ENCODE data around the gene ADAM10.

The ADAM10 gene

DNA sequence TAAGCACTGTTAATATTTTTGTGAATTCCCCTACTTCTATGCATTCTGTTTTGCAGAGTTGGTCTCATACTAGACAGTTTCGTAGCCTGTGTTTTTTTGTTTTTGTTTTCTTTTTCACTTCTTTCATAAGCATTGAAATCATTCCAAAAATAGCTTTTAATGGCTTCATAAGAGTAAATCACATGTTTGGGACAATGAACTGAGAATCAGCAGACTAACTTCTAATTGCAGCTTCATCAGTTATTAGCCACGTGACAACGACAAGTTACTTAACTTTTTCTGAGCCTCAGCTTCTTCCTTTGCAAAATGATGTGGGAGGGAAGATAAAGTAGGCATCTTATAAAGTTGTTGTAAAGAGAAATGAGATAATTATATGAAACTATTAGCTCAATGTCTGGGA is 193.0 kb downstream of the ADAM10 start:
- no peaks in the 10 kb centered on the region for H3K9me2 ChIP-seq (replicated peaks; ENCODE audit: low read depth, low read length)
- peak overlapping the region; percentile 87 for H3K9ac ChIP-seq (ENCODE audit: low read depth, low read length, poor library complexity, severe bottlenecking)
- H3K36me3 ChIP-seq (ENCODE audit: insufficient read depth, low read length): no peaks in the 10 kb centered on the region
- H3K4me2 ChIP-seq (ENCODE audit: low read depth, low read length, poor library complexity, severe bottlenecking): no peak overlapping the region
- no peaks in the 10 kb centered on the region for H3K9me3 ChIP-seq (ENCODE audit: insufficient read depth, low read depth, low read length)
- peaks cover 19% of the 10 kb centered on the region for H3F3A ChIP-seq (ENCODE audit: low read depth)
- H3K27me3 ChIP-seq (ENCODE audit: insufficient read depth, low read length, poor library complexity, severe bottlenecking): no peaks in the 10 kb centered on the region
- no peak for TF ChIP-seq EZH2phosphoT487 (IDR thresholded peaks at IDR 0.05; ENCODE audit: borderline replicate concordance)
- TF ChIP-seq, protein P1, sequence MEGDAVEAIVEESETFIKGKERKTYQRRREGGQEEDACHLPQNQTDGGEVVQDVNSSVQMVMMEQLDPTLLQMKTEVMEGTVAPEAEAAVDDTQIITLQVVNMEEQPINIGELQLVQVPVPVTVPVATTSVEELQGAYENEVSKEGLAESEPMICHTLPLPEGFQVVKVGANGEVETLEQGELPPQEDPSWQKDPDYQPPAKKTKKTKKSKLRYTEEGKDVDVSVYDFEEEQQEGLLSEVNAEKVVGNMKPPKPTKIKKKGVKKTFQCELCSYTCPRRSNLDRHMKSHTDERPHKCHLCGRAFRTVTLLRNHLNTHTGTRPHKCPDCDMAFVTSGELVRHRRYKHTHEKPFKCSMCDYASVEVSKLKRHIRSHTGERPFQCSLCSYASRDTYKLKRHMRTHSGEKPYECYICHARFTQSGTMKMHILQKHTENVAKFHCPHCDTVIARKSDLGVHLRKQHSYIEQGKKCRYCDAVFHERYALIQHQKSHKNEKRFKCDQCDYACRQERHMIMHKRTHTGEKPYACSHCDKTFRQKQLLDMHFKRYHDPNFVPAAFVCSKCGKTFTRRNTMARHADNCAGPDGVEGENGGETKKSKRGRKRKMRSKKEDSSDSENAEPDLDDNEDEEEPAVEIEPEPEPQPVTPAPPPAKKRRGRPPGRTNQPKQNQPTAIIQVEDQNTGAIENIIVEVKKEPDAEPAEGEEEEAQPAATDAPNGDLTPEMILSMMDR (conservative IDR thresholded peaks at IDR 0.05; ENCODE audit: low read length): no peak
- H3K4me1 ChIP-seq (ENCODE audit: insufficient read depth, low read length, poor library complexity, severe bottlenecking): peaks cover 54% of the 10 kb centered on the region
- H3K79me2 ChIP-seq (ENCODE audit: insufficient read depth, low read length): no peaks in the 10 kb centered on the region
- peak overlapping the region; percentile 24; the same call in 1 of the 2 replicates for H2AFZ ChIP-seq (ENCODE audit: low read length)
- H3K4me3 ChIP-seq (ENCODE audit: low read length, poor library complexity, severe bottlenecking): no peak overlapping the region
- H4K20me1 ChIP-seq (ENCODE audit: insufficient read depth, low read length, poor library complexity, severe bottlenecking): no peaks in the 10 kb centered on the region

DNA sequence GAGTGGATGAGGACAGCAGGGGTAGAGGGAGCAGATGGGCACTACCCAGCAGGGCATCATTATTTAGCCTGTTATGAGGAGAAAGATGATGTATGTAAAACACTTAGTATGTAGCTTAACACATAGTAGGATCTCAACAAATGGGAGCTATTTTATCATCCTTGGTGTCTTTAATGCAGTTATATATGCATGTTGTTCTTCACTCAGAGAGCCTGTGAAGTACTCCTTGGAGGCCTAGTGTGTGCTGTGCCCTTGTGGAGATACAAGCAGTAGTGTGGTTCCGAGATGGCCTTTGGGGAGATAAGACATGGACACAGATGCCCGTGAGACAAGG is 193.5 kb downstream of the ADAM10 start:
- Histone ChIP-seq H3F3A (ENCODE audit: low read depth) (peaks cover 24% of the 10 kb centered on the region), H2AFZ (ENCODE audit: low read length) (peak overlapping the region; percentile 25), H3K9me2 (replicated peaks; ENCODE audit: low read depth, low read length) (no peaks in the 10 kb centered on the region), H3K79me2 (ENCODE audit: insufficient read depth, low read length) (no peaks in the 10 kb centered on the region), H3K9ac (ENCODE audit: low read depth, low read length, poor library complexity, severe bottlenecking) (peak overlapping the region; percentile 87), H3K4me1 (ENCODE audit: insufficient read depth, low read length, poor library complexity, severe bottlenecking) (peaks cover 59% of the 10 kb centered on the region), H3K4me2 (ENCODE audit: low read depth, low read length, poor library complexity, severe bottlenecking) (no peak overlapping the region), H3K4me3 (ENCODE audit: low read length, poor library complexity, severe bottlenecking) (no peak overlapping the region), H3K36me3 (ENCODE audit: insufficient read depth, low read length) (no peaks in the 10 kb centered on the region), H3K27me3 (ENCODE audit: insufficient read depth, low read length, poor library complexity, severe bottlenecking) (no peaks in the 10 kb centered on the region), H3K9me3 (ENCODE audit: insufficient read depth, low read depth, low read length) (no peaks in the 10 kb centered on the region), H4K20me1 (ENCODE audit: insufficient read depth, low read length, poor library complexity, severe bottlenecking) (no peaks in the 10 kb centered on the region)
- TF ChIP-seq EZH2phosphoT487 (IDR thresholded peaks at IDR 0.05; ENCODE audit: borderline replicate concordance): no peak
- TF ChIP-seq, protein P1 (conservative IDR thresholded peaks at IDR 0.05; ENCODE audit: low read length): no peak

DNA sequence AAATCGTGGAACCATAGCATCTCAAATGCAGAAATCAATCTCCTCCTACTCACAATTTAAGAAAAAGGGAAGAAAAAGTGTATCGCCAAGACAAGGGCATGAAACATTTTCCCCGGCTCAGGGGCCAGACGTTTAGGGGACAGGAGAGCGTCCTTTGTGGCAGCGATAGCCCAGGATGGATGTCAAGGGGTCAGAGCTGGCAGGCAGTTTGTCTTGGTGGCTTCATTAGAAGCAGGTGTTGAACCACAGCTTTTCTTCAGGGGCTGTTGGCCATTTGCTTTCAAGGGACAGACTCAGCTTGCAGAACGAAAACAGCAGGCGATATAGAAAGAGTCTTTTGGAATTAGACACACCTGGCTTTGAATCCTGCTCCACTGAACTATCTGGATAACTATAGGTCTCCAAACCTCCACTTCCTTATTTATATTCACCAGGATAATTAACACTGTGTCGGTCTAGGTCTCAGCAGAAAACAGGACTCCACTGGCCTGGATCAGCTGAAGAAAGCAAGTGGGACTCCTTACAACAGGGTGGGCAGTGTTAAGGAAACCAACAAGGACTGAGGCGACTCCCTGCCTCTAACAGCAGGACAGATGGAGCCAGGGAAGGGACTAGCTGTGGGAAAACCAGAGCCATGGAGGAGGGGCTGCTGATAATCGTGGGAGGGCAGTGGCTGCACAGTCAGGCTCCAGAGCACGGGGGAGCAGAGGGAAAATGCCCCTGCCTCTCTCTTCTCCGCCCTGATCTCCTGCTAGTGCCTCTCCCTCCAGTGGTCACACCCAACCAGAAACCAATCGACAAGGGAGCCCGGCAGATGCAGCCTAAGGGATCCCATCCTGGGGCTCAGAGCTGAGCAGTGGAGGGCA is 194.1 kb downstream of the ADAM10 start:
- no peak for TF ChIP-seq EZH2phosphoT487 (IDR thresholded peaks at IDR 0.05; ENCODE audit: borderline replicate concordance)
- TF ChIP-seq, protein P1 (conservative IDR thresholded peaks at IDR 0.05; ENCODE audit: low read length): no peak
- H3K9ac ChIP-seq (ENCODE audit: low read depth, low read length, poor library complexity, severe bottlenecking): peak overlapping the region; percentile 87
- H3K9me3 ChIP-seq (ENCODE audit: insufficient read depth, low read depth, low read length): no peaks in the 10 kb centered on the region
- no peaks in the 10 kb centered on the region for H4K20me1 ChIP-seq (ENCODE audit: insufficient read depth, low read length, poor library complexity, severe bottlenecking)
- no peaks in the 10 kb centered on the region for H3K36me3 ChIP-seq (ENCODE audit: insufficient read depth, low read length)
- H3K4me1 ChIP-seq (ENCODE audit: insufficient read depth, low read length, poor library complexity, severe bottlenecking): peaks cover 63% of the 10 kb centered on the region
- no peak overlapping the region for H3K4me3 ChIP-seq (ENCODE audit: low read length, poor library complexity, severe bottlenecking)
- peak overlapping the region; percentile 25 for H2AFZ ChIP-seq (ENCODE audit: low read length)
- peaks cover 27% of the 10 kb centered on the region for H3F3A ChIP-seq (ENCODE audit: low read depth)
- no peaks in the 10 kb centered on the region for H3K9me2 ChIP-seq (replicated peaks; ENCODE audit: low read depth, low read length)
- H3K4me2 ChIP-seq (ENCODE audit: low read depth, low read length, poor library complexity, severe bottlenecking): no peak overlapping the region
- no peaks in the 10 kb centered on the region for H3K79me2 ChIP-seq (ENCODE audit: insufficient read depth, low read length)
- no peaks in the 10 kb centered on the region for H3K27me3 ChIP-seq (ENCODE audit: insufficient read depth, low read length, poor library complexity, severe bottlenecking)

All from Loucy (cell line).